ENCODE results near the gene TH. TPM values are rescaled to one million over a fixed set of nuclear protein-coding genes. Genes with fewer than 3 reads are reported as not detected.

TH gene
- total and polyA plus RNA-seq, 2 of the 4 experiments (the other 2 are of a cell fraction): 0.10 TPM; not detected in 1

DNA sequence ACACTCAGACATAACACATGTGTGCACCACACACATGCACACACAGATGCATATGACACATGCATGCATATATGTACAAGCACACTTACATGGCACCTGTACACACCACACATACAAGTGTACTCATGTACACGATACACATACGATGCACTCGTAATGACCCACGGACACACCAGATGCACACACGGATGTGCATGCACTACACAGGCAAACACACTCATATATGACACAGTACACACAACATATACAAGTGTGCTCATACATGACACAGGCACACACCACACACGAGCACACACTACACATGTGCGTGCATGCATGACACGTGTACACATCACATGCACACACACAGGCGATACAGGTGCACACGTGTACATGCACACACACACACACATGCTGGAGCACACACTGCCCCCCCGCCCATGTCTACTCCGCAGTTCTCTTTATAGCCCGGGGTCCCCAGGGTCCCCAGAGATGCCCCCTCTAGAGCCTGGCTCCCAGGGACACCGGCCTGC is 4.8 kb upstream of the TH start:
- H2AK9ac ChIP-seq (replicated peaks; ENCODE audit: low read depth, low read length, poor library complexity): no peak overlapping the region
- no peak overlapping the region for H2AFZ ChIP-seq (replicated peaks; ENCODE audit: low read length, poor library complexity)
- H3K4me1 ChIP-seq (ENCODE audit: control insufficient read depth, insufficient read depth, low read length): no peaks in the 10 kb centered on the region
- H3K4me3 ChIP-seq (ENCODE audit: insufficient read depth, low read depth, low read length): no peak overlapping the region
- H3K27ac ChIP-seq (ENCODE audit: insufficient read depth, low read length): no peak overlapping the region
- H3K23ac ChIP-seq (ENCODE audit: low read depth, low read length): no peak overlapping the region
- POLR2A ChIA-PET (ENCODE audit: unreplicated experiment): no interaction called here
- H4K8ac ChIP-seq (ENCODE audit: low read depth in 2 of 2, low read length in 2 of 2): no peak overlapping the region
- no peaks in the 10 kb centered on the region for H3K36me3 ChIP-seq (ENCODE audit: control insufficient read depth, insufficient read depth, low read length)
- H3K9me3 ChIP-seq (ENCODE audit: control insufficient read depth, insufficient read depth, low read length): no peaks in the 10 kb centered on the region
- no peak overlapping the region for H3K18ac ChIP-seq (ENCODE audit: low read depth, low read length)
- intact Hi-C loops (cut with micrococcal nuclease) (no loop called here), dilution Hi-C loops (cut with HindIII; ENCODE audit: low sequenced_read_pairs, unreplicated experiment) (no loop called here), in situ Hi-C loops (cut with MboI; ENCODE audit: low sequenced_read_pairs) (loop anchor here (25.0 kb wide), 1 partner anchor 711 kb away; the partner anchor contains the start of gene CDKN1C)
- no peaks in the 10 kb centered on the region for H3K79me1 ChIP-seq (ENCODE audit: low read depth in 1 of 2, low read length in 2 of 2)
- H2BK5ac ChIP-seq (ENCODE audit: low read depth, low read length, poor library complexity, severe bottlenecking): no peak overlapping the region
- no peak overlapping the region for H3K14ac ChIP-seq (replicated peaks; ENCODE audit: low read depth, low read length)
- BruUV-seq (replicated peaks): no TSS peak
- H2AK5ac ChIP-seq (ENCODE audit: low read depth, low read length): no peak overlapping the region
- H4K20me1 ChIP-seq (ENCODE audit: insufficient read depth, low read length): no peaks in the 10 kb centered on the region
- H3K9me1 ChIP-seq (ENCODE audit: insufficient read depth, low read length): peaks cover 6% of the 10 kb centered on the region
- ATAC-seq (ENCODE audit: low read depth) (no peak), DNase-seq (no peak)
- no peak overlapping the region for H4K91ac ChIP-seq (ENCODE audit: insufficient read depth, low read depth, low read length)
- TF ChIP-seq CHD1 (IDR thresholded peaks at IDR 0.05; ENCODE audit: low read depth, low read length) (no peak), FOS (IDR thresholded peaks at IDR 0.05; ENCODE audit: low read depth, low read length) (no peak), MAFK (IDR thresholded peaks at IDR 0.05; ENCODE audit: low read depth, low read length) (no peak), RFX5 (IDR thresholded peaks at IDR 0.05; ENCODE audit: low read depth, low read length) (no peak), RCOR1 (IDR thresholded peaks at IDR 0.05; ENCODE audit: insufficient replicate concordance, low read length) (no peak), MXI1 (IDR thresholded peaks at IDR 0.05; ENCODE audit: borderline replicate concordance, low read depth, low read length) (no peak), BHLHE40 (IDR thresholded peaks at IDR 0.05; ENCODE audit: low read depth, low read length) (no peak)
- TF ChIP-seq, protein P1, sequence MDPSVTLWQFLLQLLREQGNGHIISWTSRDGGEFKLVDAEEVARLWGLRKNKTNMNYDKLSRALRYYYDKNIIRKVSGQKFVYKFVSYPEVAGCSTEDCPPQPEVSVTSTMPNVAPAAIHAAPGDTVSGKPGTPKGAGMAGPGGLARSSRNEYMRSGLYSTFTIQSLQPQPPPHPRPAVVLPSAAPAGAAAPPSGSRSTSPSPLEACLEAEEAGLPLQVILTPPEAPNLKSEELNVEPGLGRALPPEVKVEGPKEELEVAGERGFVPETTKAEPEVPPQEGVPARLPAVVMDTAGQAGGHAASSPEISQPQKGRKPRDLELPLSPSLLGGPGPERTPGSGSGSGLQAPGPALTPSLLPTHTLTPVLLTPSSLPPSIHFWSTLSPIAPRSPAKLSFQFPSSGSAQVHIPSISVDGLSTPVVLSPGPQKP (IDR thresholded peaks at IDR 0.05; ENCODE audit: borderline replicate concordance, low read depth, low read length): no peak
- H3K4ac ChIP-seq (ENCODE audit: low read depth, low read length): no peak overlapping the region
- H3K9ac ChIP-seq (ENCODE audit: low read depth, low read length): no peak overlapping the region
- peaks cover 6% of the 10 kb centered on the region; the same call in 1 of the 2 replicates for H3K27me3 ChIP-seq (ENCODE audit: control insufficient read depth, insufficient read depth, low read length)
- H4K5ac ChIP-seq (ENCODE audit: low read depth, low read length): no peak overlapping the region
- no peak overlapping the region for H2BK20ac ChIP-seq (ENCODE audit: low read depth, low read length)
- no peak overlapping the region for H3K56ac ChIP-seq (ENCODE audit: extremely low read depth, insufficient read depth, low read length)
- H3K4me2 ChIP-seq (ENCODE audit: low read depth, low read length): no peak overlapping the region
- H2BK120ac ChIP-seq (ENCODE audit: low read depth, low read length): no peak overlapping the region
- H2BK15ac ChIP-seq (ENCODE audit: low read depth, low read length): no peak overlapping the region
- CTCF ChIA-PET: no interaction called here
- 87% methylated on average over 4 of the region's 14 CpGs; no CpG with 5 or more reads in 1 of the 2 experiments for WGBS, 2 experiments (ENCODE audit: extremely low coverage in 2 of 2, insufficient read length in 1 of 2)
